Neural progenitor cell (in vitro differentiated cells): ENCODE data around the gene ATP11A.

Source experiments
- EZH2 ChIP-seq: fragments of 200-600 bp; sonication (generic); IDR thresholded peaks from 2 replicates; pipeline ENCODE4 v1.6.1; 2017; ENCODE audit warnings: antibody characterized with exemption, mild to moderate bottlenecking, moderate library complexity
- TF ChIP-seq, protein P1 (sequence below): fragments of 200-600 bp; sonication (generic); IDR thresholded peaks from 2 replicates; pipeline ENCODE4 v1.5.1; 2017; ENCODE audit warnings: antibody characterized with exemption, mild to moderate bottlenecking

DNA sequence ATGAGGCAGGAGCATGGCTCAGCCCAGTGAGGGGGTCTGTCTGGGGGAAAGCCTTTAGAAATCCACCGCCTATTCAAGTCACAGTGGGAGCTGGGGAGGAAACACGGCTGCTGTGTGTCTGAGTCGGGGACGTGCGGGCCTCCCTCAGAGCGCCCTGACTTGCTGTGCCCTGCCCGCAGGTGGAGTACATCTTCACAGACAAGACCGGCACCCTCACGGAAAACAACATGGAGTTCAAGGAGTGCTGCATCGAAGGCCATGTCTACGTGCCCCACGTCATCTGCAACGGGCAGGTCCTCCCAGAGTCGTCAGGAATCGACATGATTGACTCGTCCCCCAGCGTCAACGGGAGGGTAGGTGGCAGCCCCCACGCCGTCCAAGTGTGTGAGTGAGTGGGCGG is 141.4 kb downstream of the ATP11A start:
- TF ChIP-seq, protein P1, sequence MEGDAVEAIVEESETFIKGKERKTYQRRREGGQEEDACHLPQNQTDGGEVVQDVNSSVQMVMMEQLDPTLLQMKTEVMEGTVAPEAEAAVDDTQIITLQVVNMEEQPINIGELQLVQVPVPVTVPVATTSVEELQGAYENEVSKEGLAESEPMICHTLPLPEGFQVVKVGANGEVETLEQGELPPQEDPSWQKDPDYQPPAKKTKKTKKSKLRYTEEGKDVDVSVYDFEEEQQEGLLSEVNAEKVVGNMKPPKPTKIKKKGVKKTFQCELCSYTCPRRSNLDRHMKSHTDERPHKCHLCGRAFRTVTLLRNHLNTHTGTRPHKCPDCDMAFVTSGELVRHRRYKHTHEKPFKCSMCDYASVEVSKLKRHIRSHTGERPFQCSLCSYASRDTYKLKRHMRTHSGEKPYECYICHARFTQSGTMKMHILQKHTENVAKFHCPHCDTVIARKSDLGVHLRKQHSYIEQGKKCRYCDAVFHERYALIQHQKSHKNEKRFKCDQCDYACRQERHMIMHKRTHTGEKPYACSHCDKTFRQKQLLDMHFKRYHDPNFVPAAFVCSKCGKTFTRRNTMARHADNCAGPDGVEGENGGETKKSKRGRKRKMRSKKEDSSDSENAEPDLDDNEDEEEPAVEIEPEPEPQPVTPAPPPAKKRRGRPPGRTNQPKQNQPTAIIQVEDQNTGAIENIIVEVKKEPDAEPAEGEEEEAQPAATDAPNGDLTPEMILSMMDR: no peak
- TF ChIP-seq EZH2: no peak
